Islet precursor cell (in vitro differentiated cells): Measurements from ENCODE around the gene ENC1.
A peak's percentile ranks its signal among the peaks of the same experiment; 100 is the strongest.

Experiments used
- DNase-seq: peaks from one replicate; pipeline ENCODE4 v3.0.0-alpha.2; 2018

Gene ENC1

GRCh38 chr5:74599148-74599547 lies 41.4 kb downstream of the ENC1 start:
- DNase-seq, result no peak

DNA sequence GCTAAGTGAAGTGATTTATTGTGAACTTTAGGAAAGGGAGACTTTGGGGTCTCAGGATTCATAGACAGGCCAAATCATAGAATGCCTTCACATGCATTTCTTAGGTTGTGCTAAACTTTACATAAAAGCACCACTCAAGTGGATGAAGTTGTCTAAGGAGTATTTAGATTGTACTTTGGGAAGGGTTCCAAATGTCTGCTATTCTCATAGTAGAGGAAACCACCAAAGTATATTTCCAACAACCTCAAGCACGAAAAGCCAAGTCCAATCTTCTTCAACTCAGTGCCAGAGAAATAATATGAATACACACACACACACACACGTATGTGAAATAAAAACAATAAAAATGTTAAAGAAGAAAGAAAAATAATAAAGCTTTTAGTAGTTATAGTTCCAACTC lies 41.8 kb downstream of the ENC1 start:
- DNase-seq, result no peak

DNA sequence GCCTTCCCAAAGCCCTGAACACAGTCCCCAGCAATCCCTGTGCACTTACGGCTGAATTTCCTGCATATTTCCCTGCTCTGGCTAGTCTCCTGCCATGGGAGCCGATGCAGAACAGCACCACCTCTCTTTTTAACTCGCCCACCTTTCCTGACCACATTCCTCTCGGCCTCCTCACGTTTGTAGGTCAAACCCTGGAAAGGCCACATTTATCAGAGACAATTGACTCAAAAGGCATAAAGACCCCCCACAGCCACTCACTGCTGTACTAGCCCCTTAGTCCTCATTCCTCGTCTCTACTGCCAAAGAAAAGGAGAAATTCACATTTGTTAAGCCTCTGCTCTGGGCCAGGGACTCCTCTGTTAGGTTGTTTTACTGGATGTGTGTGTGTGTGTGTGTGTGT lies 43.6 kb downstream of the ENC1 start:
- DNase-seq, result peak; percentile 91

- peak; percentile 85 for DNase-seq
Observed at GRCh38 chr5:74595143-74595925, 45.2 kb downstream of the ENC1 start.

- DNase-seq, result no peak
Observed at GRCh38 chr5:74594137-74595040, 46.1 kb downstream of the ENC1 start.

DNA sequence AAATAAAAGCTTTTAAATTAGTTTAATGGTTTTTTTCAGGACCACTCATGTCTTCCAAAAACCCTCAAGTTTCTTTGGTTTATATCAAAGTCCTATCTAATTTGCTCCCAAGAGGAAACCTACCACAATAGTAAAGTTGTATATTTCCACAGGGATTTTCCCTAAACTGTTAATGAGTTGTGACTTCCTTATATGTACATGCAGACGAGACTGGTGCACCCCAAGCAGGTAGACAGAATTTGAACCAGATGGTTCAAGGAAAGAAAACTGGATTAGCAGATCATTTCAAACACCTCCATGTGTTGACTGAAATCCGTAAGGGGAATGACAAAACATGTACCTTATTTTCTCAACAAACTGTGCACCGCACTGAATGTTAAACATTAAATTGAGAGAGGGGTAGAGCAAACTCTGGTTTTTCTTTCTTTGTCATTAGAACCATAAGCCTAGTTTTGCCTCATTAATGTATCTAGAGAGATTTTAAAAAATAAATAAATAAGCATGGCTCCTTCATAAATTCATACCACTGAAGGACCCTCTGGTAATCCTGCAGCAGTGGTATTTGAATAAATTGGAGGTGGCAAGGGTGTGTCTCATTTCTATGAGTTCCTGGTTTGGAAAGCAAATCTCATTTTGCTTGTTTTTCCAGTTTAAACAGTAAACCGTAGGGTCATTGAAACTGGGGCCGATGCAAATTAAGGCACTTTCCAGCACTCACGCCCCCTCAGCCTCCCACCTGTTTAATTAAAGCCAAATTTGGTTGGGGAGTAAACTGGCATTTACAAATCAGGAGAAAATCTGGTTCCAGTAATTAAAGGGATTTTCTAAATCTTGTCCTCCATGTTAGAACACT lies 51.1 kb downstream of the ENC1 start:
- no peak for DNase-seq

DNA sequence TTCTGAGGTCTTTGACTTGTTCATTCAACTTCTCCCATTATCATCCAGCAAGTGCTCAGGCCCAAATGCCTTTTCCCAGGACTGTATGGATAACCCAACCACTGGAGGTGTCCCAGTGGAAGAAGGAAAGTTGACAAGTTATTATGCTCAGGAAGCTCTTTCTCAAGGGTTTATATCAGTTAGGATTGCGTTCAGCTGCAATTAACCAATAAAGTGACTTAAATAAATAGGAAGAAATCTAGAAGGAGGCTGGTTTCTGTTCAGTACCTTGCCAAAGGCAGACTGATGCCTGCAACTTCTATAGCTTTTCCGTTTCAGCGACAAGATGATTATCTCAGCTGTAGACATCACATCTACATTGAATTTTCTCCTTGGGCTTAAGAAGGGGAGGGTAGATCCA lies 52.1 kb downstream of the ENC1 start:
- DNase-seq, result no peak

DNA sequence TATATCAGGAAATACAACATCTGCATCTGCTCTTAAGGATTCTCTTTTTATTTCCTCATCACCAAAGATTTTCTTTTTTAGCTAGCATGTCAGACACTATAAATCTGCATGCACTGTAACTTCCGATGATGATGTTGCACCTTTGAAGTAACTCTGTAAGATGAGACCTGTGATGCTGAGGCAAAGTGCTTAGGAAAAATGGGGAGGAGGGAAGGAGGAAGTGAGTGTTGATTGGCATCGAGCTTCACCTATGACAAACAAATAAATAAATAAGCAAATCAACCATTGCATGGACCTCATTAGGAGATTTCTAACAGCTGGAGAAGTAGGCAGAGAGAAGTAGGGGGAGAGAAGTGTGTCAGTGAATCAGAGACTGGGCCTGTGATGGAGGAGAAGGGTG lies 52.6 kb downstream of the ENC1 start:
- no peak for DNase-seq

GRCh38 chr5:74587300-74587699 lies 53.2 kb downstream of the ENC1 start:
- DNase-seq, result no peak

DNA sequence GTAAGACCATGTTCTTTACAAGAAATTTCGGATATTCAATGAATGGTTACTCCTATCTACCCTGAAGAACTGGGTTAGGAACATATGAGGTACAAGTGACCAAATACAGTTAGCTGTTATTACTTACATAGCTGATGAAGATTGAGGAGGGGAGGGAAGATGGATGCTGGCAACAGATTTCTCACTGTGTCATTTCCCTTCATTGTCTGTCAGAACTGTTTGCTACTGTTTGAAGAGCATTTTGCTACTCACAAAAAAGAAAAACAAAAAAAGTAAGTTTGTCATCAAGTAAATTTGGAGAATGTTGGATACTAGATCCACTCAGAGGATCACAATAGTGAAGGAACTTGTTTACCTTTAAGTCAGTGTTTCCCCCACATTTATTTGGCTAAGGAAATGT lies 53.7 kb downstream of the ENC1 start:
- no peak for DNase-seq

GRCh38 chr5:74582853-74583252 lies 57.7 kb downstream of the ENC1 start:
- DNase-seq, result no peak

DNA sequence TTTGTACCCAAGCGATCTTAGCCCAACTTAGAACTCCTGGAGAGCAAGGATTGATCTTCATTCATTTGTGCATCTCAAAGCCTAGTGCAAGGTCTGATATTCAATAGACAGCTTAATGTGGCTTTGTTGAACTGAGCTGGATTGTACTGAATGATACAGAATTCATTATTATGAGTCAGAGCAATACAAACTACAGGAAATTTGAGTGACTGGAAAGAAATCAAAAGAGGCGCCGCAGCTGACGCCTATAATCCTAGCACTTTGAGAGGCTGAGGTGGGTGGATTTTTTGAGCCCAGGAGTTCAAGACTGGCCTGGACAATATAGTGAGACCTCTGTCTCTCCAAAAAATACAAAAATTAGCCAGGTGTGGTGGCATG lies 58.6 kb downstream of the ENC1 start:
- DNase-seq, result no peak

DNA sequence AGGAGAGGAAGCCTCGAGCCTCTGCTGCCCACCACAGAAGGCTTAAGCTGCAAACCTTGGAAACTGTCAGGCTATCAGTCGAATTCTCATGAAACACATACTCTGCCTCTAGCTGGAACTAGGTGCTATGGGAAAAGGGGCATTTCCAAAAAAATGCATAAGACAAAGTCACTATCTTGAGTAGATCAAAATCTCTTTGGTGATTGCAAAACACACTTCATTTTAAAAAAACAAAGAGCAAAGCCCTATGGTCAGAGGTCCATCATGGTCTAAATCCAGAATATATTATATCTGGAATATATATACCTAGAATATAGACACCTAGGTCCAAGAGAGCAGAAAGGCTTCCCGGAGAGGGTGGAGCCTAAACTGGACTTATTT lies 59.8 kb downstream of the ENC1 start:
- no peak for DNase-seq

- no peak for DNase-seq
Observed at GRCh38 chr5:74579215-74579614, 61.3 kb downstream of the ENC1 start.

DNA sequence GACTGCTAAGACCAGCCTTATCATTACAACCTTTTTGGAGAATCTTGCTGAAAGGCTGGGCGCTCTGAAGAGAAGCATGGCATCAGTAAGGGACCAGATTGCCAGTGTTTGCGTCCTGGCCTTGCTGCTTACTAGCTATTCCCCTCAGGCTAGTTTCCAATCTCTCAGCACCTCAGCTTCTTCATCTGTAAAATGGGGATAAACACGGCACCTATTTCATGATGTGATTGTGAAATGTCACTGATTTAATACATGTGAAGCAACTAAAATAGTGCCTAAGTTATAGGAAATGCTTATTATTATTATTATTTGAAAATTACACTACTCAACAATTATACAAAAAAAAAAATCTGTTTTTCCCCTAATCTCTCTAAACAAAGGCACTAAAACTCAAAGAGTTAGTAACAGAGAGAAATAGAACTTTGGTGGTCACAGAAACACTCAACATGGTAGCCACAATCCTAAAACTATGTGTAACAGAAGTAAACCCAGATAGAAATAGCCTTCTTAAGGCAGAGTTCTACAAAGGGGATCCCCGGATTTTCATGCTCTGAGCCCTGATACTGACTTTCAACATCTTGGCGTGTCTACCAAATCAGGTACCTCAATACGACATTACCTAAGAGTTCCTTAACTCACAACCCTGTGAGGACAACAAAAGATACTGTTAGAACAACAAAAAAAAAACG lies 62.0 kb downstream of the ENC1 start:
- DNase-seq, result no peak
